Renal pelvis (tissue), 4 donors: ENCODE results near the gene GMDS. TPM values are rescaled to one million over a fixed set of nuclear protein-coding genes. Genes with fewer than 3 reads are reported as not detected.

Experiments used
- DNase-seq: peaks from one replicate; pipeline ENCODE4 v3.0.0-alpha.2; 2013
- polyA plus RNA-seq, 3 donors: library from polyadenylated mRNA; unstranded; fragments of 120-200 nt; gene quantifications; one replicate each; pipeline ENCODE4 v1.2.1, GENCODE V29; 2013; ENCODE audit not compliant: insufficient read length in 3 of 3

The GMDS gene
- polyA plus RNA-seq, 3 donors: 66.8 to 76.2 (median 68.5) TPM

DNA sequence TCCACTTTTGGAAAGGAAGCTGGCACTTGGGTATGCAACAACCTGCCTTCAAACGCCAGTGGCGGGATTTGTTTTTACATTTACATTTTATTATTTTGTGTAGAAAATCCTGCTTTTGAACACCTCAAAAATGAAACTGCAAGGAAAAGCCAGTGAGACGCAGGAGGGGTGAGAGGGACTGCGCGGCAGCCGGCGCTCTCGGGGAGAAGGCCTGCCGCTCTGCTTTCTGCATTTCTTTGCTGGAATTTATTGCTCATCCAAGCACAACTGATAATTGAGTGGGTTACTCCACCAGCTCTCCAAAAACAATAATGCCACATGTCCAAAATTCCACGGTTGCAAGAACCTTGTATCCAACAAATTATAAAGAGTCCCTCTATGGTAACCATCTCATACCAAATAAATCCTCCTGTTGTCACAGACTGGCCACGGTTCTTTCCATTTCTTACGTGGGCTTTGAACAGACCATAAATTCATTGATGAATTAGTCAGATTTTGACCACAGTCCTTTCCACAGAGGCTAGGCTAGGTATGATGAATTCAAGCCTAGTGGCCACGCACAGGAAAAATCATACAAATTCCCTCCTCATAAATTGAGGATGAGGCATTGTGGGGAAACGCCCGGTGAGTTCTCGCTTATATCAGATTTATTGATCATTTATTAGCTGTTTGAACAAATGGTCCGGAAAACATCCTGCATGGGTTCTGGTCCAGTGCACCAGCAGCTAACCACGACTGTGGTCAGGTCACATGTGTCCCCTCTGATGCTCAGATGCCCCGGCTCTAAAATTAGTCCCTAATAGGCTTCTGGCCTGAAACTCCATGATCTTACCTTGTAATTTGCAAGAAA, 667.3 kb downstream of the GMDS start:
- no peak for DNase-seq

DNA sequence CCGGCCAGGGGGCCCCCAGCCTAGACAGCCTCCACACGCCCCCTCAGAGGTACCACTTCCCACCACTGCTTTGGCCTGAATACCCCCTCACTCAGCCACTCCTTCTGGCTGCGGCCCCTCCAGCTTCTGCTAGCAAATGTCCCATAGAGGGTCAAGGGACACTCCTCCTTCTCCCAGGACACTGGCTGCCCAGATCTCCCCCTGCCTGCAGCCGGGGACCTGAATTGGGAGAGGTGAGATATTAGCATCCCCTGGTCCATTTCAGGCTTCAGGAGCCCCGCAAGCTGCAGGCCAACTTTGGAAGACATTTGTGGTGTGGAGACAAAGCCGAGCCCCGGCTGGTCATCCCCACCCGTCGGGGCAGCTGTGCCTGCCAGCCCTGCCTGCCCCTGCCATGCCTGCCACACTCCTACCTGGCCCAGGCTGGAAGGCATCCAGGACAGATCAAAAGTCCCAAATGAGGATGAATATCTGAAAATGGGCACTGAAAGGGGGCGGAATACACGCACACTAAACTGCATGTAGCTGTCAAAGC, 668.2 kb downstream of the GMDS start:
- no peak for DNase-seq

- DNase-seq: no peak
Observed at GRCh38 chr6:1576711-1577110, 668.7 kb downstream of the GMDS start.

DNA sequence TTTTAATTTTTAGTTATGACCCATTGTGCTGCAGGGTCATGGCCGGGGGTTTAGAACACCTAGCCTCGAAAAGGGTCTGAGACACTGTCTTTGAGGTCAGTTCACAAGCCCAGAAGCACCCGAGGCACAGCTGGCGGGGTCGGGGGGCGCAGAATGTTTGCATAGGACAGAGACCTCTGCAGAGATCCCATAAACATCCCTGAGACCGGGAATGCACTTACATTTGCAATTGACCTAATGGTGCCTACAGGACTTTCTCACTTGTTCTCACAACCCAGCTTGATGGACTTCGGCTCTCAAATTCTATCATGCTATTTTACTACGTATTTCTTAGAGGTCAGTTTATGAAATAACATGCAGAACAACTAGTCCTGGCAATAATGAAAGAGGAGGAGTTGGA, 669.2 kb downstream of the GMDS start:
- DNase-seq: no peak

DNA sequence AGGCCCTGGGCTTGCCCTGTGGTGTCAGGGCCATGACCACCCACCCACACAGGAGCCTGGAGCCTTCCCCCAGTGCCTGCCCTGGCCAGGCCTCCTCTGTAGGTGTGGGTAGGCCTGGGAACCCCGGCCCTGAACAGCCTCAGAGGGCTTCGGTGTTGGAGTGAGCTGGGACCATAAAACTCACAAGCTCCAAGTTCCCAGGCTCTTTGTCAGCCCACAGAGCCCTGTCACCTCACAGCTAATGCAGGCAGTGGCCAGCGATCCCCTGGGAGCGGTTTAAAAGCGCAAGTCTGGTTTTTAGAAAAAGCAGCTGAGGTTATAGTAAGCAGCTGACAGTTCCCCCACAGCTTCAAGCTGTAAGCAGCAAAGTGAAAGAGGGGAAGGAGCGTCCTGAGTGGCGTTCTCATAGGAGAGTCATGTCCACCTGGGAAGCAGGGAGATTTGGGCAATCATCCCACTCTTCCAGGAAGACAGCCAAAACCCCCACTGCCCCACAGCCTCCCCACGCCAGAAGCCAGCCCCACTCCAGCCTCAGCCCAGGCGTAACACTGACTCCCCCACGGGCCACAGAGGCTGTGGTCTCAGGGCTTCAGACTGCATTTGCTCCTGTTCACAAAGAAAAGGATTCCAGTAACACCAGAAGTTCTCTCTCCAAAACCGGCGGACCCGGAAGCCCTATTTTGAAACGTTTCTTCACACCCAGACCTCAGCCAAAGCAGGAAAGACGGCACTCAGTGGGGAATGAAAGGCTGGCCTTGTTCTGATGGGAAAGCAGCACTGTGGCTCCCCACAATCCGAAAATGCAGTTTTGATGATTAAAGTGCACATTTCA, 670.0 kb downstream of the GMDS start:
- DNase-seq: no peak

DNA sequence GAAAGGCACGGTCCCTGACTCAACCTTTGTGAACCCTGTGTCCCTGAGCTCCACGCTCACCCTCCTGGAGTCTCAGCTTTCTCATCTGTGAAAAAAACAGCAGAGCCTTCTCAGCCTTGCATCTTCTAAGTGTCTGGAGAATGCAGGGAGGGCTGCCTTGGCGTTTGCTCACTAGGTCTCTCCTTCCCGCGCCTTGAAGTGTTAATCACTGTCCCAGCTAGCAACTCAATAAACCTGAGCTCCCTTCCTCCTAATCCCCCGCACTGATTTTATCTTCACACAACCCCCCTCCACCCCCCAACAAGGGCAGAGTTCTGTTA, 670.6 kb downstream of the GMDS start:
- no peak for DNase-seq

- no peak for DNase-seq
Observed at GRCh38 chr6:1574083-1574761, 671.2 kb downstream of the GMDS start.
